ENCODE results near the gene IDH1. TPM values are rescaled to one million over a fixed set of nuclear protein-coding genes. Genes with fewer than 3 reads are reported as not detected.

The IDH1 gene
- total and polyA plus RNA-seq, 2 of the 13 experiments (the other 11 are each of a cell fraction or from before 2014, with no cell fraction given), result 312 to 1,077 TPM

DNA sequence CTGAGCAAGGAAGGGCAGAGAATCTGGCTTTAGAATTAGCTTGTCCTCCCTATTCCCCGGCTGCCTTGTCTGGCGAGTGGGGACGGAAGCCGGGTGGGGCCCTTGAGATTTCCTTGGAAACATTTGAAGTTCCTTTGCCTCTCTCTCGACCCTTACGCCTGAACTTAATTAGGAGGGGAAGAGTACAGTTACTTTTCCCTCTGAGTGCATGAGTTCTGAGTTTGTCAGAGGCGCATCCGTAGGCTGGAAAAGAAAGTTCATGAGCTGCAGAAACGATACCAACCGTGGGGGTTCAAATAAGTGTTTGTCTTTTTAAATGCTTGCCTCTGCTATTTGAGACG, 11.7 kb upstream of the IDH1 start:
- H3K79me2 ChIP-seq (ENCODE audit: insufficient read depth, low read length), result peaks cover 41% of the 10 kb centered on the region
- intact Hi-C loops (cut with micrococcal nuclease; ENCODE audit: unreplicated experiment) (loop anchor here (1.0 to 5.0 kb wide), 3 partner anchors 11 to 519 kb away; partner anchors contain the start of gene IDH1), in situ Hi-C loops (cut with HindIII; ENCODE audit: extremely low pct_ligation_motif_present, low pct_unique_long_range_greater_than_20kb) (loop anchor here (25.0 kb wide), 1 partner anchor 554 kb away; the partner anchor contains the start of gene CCNYL1)
- H3K4me1 ChIP-seq (ENCODE audit: insufficient read depth, low read length), result peaks cover 45% of the 10 kb centered on the region
- DNase-seq (ENCODE audit: low spot score), result no peak
- peak; percentile 13 for ATAC-seq
- H3K9me3 ChIP-seq (ENCODE audit: low read length), result no peaks in the 10 kb centered on the region
- ChIA-PET POLR2A (interaction anchor here (1.0 to 6.6 kb wide), 8 partner anchors 12 to 737 kb away, joined by 3 to 145 read pairs (median 8); partner anchors contain the start of genes CCNYL1, CREB1, IDH1 and METTL21A), CTCF (ENCODE audit: low intra/inter-chr PET ratio, low total read pairs) (no interaction called here)
- no peaks in the 10 kb centered on the region; a peak in 1 of 5 replicates for H3K27me3 ChIP-seq (ENCODE audit: control insufficient read depth in 1 of 2, insufficient read depth in 2 of 2, low read length in 2 of 2)
- peak overlapping the region; percentile 71 to 87 (median 86) for H3K4me3 ChIP-seq (replicated peaks in 1 of 3; ENCODE audit: insufficient read depth in 1 of 3, low read depth in 2 of 3, low read length in 3 of 3)
- no TSS peak for BruUV-seq (replicated peaks)
- peaks cover 8% of the 10 kb centered on the region; the same call in 1 of the 2 replicates for H4K20me1 ChIP-seq (ENCODE audit: insufficient read depth, low read length)
- peak overlapping the region; percentile 79 for H3K27ac ChIP-seq (ENCODE audit: extremely low read length, insufficient read depth, low read length)
- H3K9ac ChIP-seq (ENCODE audit: insufficient read depth, low read depth, low read length), result peak overlapping the region; percentile 86
- no peak for FAIRE-seq
- H2AFZ ChIP-seq (ENCODE audit: low read length), result no peak overlapping the region
- H3K36me3 ChIP-seq (replicated peaks in 1 of 2; ENCODE audit: control insufficient read depth in 1 of 2, insufficient read depth in 2 of 2, low read length in 2 of 2), result peaks cover 1 to 3% of the 10 kb centered on the region in 2 experiments; a peak in 2 of 5 replicates
- WGBS (ENCODE audit: low lambda C conversion rate), result 0% methylated on average over 11 of the region's 11 CpGs
- peak overlapping the region; percentile 78 for H3K4me2 ChIP-seq (ENCODE audit: low read depth, low read length)
- peak; percentile 43; the same call in 1 of the 2 replicates for TF ChIP-seq ELF4 (CRISPR knock-in tag; IDR thresholded peaks at IDR 0.05; ENCODE audit: borderline replicate concordance)
- TF ChIP-seq, protein P1, sequence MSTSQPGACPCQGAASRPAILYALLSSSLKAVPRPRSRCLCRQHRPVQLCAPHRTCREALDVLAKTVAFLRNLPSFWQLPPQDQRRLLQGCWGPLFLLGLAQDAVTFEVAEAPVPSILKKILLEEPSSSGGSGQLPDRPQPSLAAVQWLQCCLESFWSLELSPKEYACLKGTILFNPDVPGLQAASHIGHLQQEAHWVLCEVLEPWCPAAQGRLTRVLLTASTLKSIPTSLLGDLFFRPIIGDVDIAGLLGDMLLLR (CRISPR knock-in tag; IDR thresholded peaks at IDR 0.05), result no peak
- no peak for TF ChIP-seq MTA1 (CRISPR knock-in tag; IDR thresholded peaks at IDR 0.05; ENCODE audit: borderline replicate concordance)
- TF ChIP-seq, protein P2, sequence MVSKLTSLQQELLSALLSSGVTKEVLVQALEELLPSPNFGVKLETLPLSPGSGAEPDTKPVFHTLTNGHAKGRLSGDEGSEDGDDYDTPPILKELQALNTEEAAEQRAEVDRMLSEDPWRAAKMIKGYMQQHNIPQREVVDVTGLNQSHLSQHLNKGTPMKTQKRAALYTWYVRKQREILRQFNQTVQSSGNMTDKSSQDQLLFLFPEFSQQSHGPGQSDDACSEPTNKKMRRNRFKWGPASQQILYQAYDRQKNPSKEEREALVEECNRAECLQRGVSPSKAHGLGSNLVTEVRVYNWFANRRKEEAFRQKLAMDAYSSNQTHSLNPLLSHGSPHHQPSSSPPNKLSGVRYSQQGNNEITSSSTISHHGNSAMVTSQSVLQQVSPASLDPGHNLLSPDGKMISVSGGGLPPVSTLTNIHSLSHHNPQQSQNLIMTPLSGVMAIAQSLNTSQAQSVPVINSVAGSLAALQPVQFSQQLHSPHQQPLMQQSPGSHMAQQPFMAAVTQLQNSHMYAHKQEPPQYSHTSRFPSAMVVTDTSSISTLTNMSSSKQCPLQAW (CRISPR knock-in tag; IDR thresholded peaks at IDR 0.05), result 0 out of 2 replicates have a peak, but pooled peaks have one; percentile 1
- TF ChIP-seq, protein P3, sequence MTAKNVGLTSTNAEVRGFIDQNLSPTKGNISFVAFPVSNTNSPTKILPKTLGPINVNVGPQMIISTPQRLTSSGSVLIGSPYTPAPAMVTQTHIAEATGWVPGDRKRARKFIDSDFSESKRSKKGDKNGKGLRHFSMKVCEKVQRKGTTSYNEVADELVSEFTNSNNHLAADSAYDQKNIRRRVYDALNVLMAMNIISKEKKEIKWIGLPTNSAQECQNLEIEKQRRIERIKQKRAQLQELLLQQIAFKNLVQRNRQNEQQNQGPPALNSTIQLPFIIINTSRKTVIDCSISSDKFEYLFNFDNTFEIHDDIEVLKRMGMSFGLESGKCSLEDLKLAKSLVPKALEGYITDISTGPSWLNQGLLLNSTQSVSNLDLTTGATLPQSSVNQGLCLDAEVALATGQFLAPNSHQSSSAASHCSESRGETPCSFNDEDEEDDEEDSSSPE (CRISPR knock-in tag; IDR thresholded peaks at IDR 0.05), result no peak
- TF ChIP-seq, protein P4, sequence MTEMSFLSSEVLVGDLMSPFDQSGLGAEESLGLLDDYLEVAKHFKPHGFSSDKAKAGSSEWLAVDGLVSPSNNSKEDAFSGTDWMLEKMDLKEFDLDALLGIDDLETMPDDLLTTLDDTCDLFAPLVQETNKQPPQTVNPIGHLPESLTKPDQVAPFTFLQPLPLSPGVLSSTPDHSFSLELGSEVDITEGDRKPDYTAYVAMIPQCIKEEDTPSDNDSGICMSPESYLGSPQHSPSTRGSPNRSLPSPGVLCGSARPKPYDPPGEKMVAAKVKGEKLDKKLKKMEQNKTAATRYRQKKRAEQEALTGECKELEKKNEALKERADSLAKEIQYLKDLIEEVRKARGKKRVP (CRISPR knock-in tag; IDR thresholded peaks at IDR 0.05), result no peak
- peak; percentile 17; the same call in 1 of the 2 replicates for TF ChIP-seq ZNF160 (CRISPR knock-in tag; IDR thresholded peaks at IDR 0.05)
- no peak for TF ChIP-seq RAD51 (IDR thresholded peaks at IDR 0.05; ENCODE audit: borderline replicate concordance)
- TF ChIP-seq, protein P5, sequence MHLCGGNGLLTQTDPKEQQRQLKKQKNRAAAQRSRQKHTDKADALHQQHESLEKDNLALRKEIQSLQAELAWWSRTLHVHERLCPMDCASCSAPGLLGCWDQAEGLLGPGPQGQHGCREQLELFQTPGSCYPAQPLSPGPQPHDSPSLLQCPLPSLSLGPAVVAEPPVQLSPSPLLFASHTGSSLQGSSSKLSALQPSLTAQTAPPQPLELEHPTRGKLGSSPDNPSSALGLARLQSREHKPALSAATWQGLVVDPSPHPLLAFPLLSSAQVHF (CRISPR knock-in tag; IDR thresholded peaks at IDR 0.05), result peak; percentile 3; the same call in 1 of the 2 replicates
- TF ChIP-seq ZNF101 (CRISPR knock-in tag; IDR thresholded peaks at IDR 0.05; ENCODE audit: borderline replicate concordance, low read depth), result no peak
- TF ChIP-seq BRCA1 (CRISPR knock-in tag; IDR thresholded peaks at IDR 0.05), result no peak
- TF ChIP-seq, protein P6, sequence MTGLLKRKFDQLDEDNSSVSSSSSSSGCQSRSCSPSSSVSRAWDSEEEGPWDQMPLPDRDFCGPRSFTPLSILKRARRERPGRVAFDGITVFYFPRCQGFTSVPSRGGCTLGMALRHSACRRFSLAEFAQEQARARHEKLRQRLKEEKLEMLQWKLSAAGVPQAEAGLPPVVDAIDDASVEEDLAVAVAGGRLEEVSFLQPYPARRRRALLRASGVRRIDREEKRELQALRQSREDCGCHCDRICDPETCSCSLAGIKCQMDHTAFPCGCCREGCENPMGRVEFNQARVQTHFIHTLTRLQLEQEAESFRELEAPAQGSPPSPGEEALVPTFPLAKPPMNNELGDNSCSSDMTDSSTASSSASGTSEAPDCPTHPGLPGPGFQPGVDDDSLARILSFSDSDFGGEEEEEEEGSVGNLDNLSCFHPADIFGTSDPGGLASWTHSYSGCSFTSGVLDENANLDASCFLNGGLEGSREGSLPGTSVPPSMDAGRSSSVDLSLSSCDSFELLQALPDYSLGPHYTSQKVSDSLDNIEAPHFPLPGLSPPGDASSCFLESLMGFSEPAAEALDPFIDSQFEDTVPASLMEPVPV (CRISPR knock-in tag; IDR thresholded peaks at IDR 0.05), result 0 out of 2 replicates have a peak, but pooled peaks have one; percentile 70
- TF ChIP-seq, protein P7, sequence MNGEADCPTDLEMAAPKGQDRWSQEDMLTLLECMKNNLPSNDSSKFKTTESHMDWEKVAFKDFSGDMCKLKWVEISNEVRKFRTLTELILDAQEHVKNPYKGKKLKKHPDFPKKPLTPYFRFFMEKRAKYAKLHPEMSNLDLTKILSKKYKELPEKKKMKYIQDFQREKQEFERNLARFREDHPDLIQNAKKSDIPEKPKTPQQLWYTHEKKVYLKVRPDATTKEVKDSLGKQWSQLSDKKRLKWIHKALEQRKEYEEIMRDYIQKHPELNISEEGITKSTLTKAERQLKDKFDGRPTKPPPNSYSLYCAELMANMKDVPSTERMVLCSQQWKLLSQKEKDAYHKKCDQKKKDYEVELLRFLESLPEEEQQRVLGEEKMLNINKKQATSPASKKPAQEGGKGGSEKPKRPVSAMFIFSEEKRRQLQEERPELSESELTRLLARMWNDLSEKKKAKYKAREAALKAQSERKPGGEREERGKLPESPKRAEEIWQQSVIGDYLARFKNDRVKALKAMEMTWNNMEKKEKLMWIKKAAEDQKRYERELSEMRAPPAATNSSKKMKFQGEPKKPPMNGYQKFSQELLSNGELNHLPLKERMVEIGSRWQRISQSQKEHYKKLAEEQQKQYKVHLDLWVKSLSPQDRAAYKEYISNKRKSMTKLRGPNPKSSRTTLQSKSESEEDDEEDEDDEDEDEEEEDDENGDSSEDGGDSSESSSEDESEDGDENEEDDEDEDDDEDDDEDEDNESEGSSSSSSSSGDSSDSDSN (CRISPR knock-in tag; IDR thresholded peaks at IDR 0.05), result no peak
- TF ChIP-seq ZNF326 (CRISPR knock-in tag; IDR thresholded peaks at IDR 0.05; ENCODE audit: borderline replicate concordance), result no peak
